Measurements from ENCODE around the gene KCNJ2. TPM values are rescaled to one million over a fixed set of nuclear protein-coding genes. Genes with fewer than 3 reads are reported as not detected.

KCNJ2 gene
- total and polyA plus RNA-seq, 8 donors: 0.31 to 6.4 (median 2.9) TPM; not detected in 1

DNA sequence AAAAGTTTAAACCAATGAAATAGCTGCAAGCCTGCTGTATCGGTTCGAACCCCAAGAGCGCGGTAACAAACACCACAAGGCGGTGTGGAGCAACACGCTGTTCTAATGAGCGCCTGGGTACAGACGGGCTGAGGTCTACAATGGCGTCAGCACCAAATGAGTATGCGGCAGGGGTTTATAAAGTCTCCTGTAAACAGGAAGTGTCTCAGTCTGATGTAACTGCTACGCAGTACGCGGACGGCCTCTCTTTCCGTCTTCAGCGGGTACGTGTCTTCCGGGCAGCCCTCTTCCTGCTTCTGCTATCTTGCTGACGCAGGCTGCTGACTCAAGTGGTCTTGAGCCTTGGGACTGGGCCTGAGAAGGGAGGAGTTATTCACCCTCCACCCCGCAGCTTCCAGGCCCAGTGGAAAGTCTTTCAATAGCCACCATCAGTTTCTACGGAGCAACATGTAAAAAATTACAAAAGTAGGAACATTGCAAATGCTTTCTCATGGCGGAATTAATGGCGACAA is 40.5 kb upstream of the KCNJ2 start:
- intact Hi-C loops (cut with DNase I; ENCODE audit: low total_unique reads): no loop called here
- Histone ChIP-seq H3K4me3 (no peak overlapping the region), H3K36me3 (no peaks in the 10 kb centered on the region), H3K27me3 (no peaks in the 10 kb centered on the region), H3K27ac (no peak overlapping the region), H3K9me3 (no peaks in the 10 kb centered on the region), H3K4me1 (peaks cover 0 to 3% (median 1%) of the 10 kb centered on the region in 4 donors)
- WGBS, 5 donors: 95 to 98% (median 95%) methylated on average over 23 of the region's 23 CpGs
- TF ChIP-seq POLR2A (IDR thresholded peaks at IDR 0.05) (no peak), EP300 (IDR thresholded peaks at IDR 0.05) (no peak), POLR2AphosphoS5 (IDR thresholded peaks at IDR 0.05) (no peak)
- TF ChIP-seq, protein P1, sequence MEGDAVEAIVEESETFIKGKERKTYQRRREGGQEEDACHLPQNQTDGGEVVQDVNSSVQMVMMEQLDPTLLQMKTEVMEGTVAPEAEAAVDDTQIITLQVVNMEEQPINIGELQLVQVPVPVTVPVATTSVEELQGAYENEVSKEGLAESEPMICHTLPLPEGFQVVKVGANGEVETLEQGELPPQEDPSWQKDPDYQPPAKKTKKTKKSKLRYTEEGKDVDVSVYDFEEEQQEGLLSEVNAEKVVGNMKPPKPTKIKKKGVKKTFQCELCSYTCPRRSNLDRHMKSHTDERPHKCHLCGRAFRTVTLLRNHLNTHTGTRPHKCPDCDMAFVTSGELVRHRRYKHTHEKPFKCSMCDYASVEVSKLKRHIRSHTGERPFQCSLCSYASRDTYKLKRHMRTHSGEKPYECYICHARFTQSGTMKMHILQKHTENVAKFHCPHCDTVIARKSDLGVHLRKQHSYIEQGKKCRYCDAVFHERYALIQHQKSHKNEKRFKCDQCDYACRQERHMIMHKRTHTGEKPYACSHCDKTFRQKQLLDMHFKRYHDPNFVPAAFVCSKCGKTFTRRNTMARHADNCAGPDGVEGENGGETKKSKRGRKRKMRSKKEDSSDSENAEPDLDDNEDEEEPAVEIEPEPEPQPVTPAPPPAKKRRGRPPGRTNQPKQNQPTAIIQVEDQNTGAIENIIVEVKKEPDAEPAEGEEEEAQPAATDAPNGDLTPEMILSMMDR (IDR thresholded peaks at IDR 0.05): no peak
- no peak for DNase-seq

DNA sequence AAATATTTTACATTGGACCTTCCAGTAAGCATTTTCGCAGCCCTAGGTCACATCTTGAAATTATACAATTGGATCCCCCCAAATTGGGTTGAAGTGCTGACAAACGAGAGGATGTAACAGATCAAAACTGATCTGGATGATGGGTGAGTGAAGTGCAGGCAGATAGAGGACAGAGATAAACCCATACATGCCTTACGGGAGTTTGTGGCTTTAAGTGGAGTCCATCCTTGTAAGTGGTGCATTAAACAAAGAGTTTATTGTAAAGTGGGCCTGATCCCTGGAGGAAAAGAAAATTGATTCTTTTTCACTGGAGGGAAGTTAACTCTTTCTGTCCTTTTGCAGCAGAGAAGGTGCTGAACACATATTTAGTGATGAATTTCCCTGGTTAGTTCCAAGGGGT is 39.0 kb upstream of the KCNJ2 start:
- no peak for DNase-seq
- no peak for TF ChIP-seq EP300 (IDR thresholded peaks at IDR 0.05)
- TF ChIP-seq, protein P1 (IDR thresholded peaks at IDR 0.05): no peak
- intact Hi-C loops (cut with DNase I; ENCODE audit: low total_unique reads): no loop called here
- WGBS, 5 donors: 80 to 88% (median 84%) methylated on average over 3 of the region's 3 CpGs
- Histone ChIP-seq H3K36me3 (no peaks in the 10 kb centered on the region), H3K4me1 (peaks cover 0 to 4% (median 3%) of the 10 kb centered on the region in 4 donors), H3K27me3 (no peaks in the 10 kb centered on the region), H3K9me3 (no peaks in the 10 kb centered on the region), H3K27ac (no peak overlapping the region), H3K4me3 (no peak overlapping the region)

DNA sequence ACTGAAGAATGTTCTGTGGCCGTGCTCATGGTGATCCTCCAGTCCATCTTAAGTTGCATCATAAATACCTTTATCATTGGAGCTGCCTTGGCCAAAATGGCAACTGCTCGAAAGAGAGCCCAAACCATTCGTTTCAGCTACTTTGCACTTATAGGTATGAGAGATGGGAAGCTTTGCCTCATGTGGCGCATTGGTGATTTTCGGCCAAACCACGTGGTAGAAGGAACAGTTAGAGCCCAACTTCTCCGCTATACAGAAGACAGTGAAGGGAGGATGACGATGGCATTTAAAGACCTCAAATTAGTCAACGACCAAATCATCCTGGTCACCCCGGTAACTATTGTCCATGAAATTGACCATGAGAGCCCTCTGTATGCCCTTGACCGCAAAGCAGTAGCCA is 36.8 kb upstream of the KCNJ2 start:
- 96 to 98% (median 97%) methylated on average over 11 of the region's 11 CpGs for WGBS, 5 donors
- DNase-seq: no peak
- no peaks in the 10 kb centered on the region for H3K36me3 ChIP-seq
- TF ChIP-seq EP300 (IDR thresholded peaks at IDR 0.05) (no peak), POLR2A (IDR thresholded peaks at IDR 0.05) (no peak), POLR2AphosphoS5 (IDR thresholded peaks at IDR 0.05) (no peak)
- TF ChIP-seq, protein P1 (IDR thresholded peaks at IDR 0.05): no peak
- intact Hi-C loops (cut with DNase I; ENCODE audit: low total_unique reads): no loop called here
- H3K27me3 ChIP-seq: no peaks in the 10 kb centered on the region
- H3K4me3 ChIP-seq: no peak overlapping the region
- no peak overlapping the region for H3K27ac ChIP-seq
- H3K9me3 ChIP-seq: no peaks in the 10 kb centered on the region
- peaks cover 8 to 22% (median 13%) of the 10 kb centered on the region in 4 donors for H3K4me1 ChIP-seq

DNA sequence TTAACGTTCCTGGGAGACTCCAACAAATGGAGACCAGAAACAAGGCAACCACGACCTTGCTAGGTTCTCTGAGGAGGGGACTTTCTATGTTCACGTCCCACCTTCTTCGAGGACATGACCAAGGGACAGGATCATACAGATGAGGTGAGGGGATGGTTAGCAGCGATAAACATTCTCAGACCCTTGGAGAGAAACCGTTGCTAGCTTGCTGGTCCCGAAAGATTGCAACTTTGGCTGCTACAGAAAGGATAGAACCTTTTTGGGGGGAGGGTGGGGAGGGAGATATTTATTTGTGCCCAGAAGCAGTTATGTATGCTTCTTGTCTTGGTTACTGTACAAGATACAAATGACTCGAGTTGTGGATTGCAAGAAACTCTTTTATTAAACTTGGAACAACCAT is 35.3 kb upstream of the KCNJ2 start:
- intact Hi-C loops (cut with DNase I; ENCODE audit: low total_unique reads): no loop called here
- TF ChIP-seq POLR2A (IDR thresholded peaks at IDR 0.05): no peak
- H3K36me3 ChIP-seq: no peaks in the 10 kb centered on the region
- no peaks in the 10 kb centered on the region for H3K27me3 ChIP-seq
- peaks cover 22 to 38% (median 26%) of the 10 kb centered on the region in 4 donors for H3K4me1 ChIP-seq
- no peak overlapping the region for H3K4me3 ChIP-seq
- no peak overlapping the region for H3K27ac ChIP-seq
- no peak for DNase-seq
- no peaks in the 10 kb centered on the region for H3K9me3 ChIP-seq
- WGBS, 5 donors: 79 to 90% (median 84%) methylated on average over 8 of the region's 8 CpGs

DNA sequence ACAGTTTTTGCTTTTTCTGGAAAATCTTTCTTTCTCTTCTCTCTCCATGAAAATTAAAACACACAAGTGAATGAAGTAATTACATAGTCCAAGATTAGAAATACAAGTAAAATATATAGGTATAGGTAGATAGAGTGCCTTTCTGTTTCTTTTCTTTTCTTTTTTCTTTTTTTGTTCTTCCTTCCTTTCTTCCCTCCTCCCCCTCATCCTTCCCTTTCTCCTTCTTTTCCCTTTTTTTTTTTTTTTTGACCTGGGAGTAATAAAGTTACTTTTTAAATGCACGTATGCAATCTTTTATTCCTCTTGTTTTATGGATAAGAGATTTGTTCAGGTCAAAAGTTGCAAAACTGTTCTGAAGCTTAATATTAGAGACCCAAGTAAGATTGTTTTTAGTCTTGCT is 34.6 kb upstream of the KCNJ2 start:
- H3K36me3 ChIP-seq: no peaks in the 10 kb centered on the region
- no peak overlapping the region for H3K27ac ChIP-seq
- no peak for DNase-seq
- no peak overlapping the region for H3K4me3 ChIP-seq
- 48 to 71% (median 52%) methylated on average over 1 of the region's 1 CpG for WGBS, 5 donors
- no peaks in the 10 kb centered on the region for H3K9me3 ChIP-seq
- H3K4me1 ChIP-seq: peaks cover 23 to 43% (median 29%) of the 10 kb centered on the region in 4 donors
- H3K27me3 ChIP-seq: no peaks in the 10 kb centered on the region
- intact Hi-C loops (cut with DNase I; ENCODE audit: low total_unique reads): no loop called here
- TF ChIP-seq POLR2A (IDR thresholded peaks at IDR 0.05): no peak
- TF ChIP-seq, protein P1 (IDR thresholded peaks at IDR 0.05): no peak
- no peak for TF ChIP-seq EP300 (IDR thresholded peaks at IDR 0.05)
- no peak for TF ChIP-seq POLR2AphosphoS5 (IDR thresholded peaks at IDR 0.05)

Data from stomach (tissue), 9 donors.